Bone marrow (tissue), 2 donors: ENCODE results near the gene TNNC1.
A peak's percentile ranks its signal among the peaks of the same experiment; 100 is the strongest.

Source experiments
- DNase-seq, 2 donors: peaks; one replicate each; lab custom pipeline; 2025; lab: John Stamatoyannopoulos, UW

Gene TNNC1

DNA sequence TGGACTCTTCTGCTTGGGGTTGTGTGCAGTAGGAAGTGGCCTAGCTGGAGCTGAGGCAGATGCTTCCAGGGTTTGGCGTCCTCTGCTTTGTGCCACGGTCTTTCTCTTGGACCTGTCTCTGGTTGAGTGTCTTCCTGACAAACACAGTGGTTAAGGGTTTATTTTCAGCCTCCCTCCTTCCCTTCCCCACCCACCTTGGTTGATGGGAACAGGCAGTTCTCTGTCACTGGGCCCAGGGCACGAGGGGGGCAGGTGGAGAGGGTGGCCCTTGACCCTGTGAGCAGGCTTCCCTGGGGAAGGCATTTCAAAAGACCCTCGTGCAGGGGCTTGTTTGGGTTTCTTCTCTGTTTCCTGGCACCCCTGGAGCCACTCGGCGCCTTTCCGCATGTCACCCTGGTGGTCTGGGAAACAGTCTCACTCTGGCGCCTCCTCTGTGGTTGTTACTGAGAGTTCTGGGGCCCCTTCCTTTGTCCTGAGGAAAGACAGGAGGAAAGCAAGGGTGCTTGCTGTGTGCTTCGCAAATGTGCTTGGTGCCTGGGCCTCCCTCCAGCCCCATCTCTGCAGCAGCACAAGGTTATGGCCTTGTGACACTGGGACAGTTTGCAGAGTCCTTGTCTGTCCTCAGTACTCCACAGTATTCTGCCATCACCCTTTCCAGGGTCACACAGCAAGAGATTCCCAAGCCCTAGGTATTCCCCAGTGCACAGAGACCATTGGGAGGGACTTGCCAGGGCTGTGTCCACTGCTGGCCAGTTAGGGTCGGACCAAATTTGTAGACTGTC lies 31.0 kb upstream of the TNNC1 start:
- no peak for DNase-seq

DNA sequence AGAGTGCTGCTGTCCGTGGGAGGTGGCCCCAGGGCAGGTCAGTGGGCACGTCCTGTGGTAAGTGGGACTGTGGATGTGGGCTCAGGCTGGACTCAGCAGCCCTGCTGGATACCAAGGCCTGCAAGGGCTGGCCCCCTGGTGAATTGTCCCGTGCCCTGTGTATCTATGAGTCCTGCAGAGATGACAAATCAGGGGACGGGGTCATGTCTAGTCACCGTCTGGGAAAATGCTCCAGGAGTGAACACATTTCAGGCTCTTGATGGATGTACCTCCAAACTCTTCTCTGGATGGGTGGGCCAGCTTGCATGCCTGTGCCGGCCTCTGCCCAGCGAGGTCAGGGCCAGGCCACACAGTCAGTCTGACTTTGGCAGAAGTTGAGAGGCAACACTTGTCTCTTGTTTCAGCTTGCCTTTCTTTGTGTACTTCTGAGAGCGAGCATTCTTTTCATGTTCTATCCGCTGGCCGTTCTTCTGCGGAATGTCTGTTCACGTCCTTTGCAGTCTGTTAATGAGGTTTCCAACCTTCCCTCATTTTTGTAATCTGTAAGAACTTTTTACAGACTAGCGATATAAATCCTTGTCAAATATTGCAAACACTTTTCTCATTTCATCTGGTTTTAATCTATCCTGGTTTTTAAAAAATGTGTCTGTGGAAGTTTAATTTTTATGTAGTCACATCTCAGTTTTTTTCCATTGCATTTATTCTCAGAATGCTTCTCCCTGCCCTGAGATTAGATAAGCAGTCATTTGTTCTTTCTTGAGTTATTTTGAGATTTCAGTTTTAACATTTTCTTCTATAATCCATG lies 29.9 kb upstream of the TNNC1 start:
- no peak for DNase-seq

DNA sequence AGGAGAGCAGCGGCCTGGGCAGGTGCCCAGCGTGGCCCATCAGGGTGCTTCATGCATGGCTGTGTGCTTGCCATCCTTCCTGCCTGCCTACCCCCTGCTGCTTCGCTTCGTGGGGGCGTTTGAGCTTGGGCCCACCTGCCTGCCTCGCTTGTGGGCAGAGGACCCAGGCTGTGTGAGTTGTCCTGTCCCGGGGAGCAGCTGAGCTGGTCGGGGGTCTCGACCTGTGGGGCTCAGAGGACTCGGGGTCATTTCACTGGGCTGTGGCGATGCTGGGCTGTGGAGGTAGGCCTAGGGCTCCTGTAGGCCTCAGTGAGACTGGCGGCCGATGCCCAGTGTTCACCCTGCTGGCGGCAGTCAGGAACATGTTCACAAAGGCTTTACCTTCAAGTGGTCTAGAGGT lies 29.2 kb upstream of the TNNC1 start:
- no peak for DNase-seq

DNA sequence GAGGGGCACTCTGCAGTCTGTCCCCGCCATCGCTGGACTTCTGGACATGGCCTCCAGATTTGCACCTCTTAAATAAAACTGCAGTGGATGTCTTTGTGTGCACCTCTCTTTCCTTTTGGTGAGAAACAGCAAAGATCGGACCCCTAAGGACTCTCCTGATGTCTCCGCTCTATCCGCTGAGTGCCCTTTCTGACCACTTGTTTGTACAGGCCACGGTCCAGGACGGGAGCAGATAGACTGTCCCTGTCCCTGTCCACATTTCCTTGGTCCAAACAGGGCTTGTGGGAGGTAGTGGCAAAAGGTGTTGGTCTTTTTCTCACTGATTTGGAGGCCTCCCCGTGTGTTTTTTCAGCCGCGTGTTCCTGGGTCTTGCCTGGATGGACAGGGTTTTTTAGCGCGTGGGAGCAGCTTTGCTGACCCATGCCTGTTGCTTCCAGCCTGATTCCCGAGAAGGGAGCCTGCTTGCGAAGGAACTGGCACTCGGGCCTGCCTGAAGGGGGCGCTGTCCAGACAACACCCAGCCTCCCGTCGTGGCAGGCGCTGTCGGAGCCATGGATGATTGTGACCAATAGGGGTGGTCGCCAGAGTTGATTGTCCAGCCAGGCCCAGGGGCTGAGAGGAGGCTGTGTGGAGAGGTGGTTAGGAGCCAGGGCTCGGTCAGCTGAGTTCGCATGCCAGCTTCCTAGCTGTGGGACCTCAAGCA lies 28.1 kb upstream of the TNNC1 start:
- DNase-seq: no peak

DNA sequence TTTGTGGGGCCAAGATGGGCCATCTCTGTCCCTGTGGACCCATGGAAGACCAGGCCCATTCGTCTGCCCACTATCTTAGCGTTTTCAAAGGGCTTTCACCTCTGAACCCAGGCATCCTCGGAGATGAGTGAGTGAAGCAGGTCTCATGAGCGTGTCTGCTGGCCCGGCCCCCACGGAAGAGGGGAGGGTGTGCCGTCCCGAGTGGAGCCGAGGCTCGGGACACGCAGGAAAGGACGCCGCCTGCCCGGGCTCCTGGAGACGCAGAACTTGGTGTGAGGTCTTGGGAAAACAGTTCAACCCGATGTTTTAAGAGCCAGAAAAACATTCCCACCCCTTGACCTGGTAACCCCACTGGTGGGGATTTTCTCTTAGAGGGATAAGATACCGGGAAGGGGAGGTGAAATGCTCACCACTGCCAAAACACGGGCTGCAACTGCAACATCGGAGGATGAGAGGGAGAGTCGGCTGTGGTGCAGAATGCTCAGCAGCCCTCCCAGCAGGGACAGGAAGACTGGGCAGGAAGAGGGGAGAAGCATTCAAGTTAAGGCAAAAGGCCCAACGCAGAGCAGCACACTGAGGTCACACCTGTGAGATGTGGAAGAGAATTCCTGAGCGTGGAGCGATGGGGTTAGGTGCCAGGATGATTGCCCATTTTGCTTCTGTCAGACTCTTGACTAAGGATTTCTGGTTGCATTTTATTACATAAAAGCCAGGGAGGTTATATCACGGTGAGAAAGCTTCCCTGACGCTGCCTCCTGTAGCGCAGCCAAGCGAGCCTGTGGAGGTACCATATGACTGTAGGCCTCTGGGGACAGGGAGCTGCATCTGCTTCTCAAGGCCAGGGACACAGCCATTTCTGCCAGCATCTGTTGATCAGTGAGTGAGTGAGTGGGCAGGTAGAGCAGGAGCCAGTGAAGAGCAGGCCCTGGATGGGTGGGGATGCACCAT lies 27.2 kb upstream of the TNNC1 start:
- no peak for DNase-seq

DNA sequence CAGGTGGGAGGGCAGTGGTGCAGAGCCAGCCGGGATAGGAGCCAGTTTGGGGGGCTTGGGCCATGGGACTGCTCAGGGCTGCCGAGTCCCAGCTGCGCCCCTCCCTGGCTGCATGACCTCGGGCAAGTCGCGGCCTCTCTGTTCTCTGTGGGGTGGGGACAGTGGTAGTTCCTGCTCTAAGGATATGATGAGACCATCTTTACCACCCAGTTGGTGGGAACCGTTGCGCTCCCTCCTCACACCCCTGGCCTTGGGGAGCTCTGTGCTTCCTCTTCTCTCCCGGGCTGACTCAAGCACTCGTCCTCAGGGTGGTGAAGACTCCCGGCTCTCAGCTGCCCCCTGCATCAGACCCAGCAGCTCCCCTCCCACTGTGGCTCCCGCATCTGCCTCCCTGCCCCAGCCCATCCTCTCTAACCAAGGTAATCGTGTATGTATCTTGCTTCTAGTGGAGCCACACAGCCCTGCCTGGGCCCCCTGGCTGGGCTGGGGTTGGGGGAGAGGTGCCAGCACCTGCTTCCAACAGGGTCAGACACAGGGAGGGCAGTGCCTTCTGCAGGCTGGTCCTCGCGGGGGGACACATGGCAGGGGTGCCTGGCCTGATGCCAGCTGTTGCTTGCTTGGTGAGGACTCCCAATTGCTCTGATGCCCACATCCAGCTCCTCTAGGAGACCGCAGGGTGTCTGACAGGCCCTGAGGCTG lies 26.2 kb upstream of the TNNC1 start:
- no peak for DNase-seq

DNA sequence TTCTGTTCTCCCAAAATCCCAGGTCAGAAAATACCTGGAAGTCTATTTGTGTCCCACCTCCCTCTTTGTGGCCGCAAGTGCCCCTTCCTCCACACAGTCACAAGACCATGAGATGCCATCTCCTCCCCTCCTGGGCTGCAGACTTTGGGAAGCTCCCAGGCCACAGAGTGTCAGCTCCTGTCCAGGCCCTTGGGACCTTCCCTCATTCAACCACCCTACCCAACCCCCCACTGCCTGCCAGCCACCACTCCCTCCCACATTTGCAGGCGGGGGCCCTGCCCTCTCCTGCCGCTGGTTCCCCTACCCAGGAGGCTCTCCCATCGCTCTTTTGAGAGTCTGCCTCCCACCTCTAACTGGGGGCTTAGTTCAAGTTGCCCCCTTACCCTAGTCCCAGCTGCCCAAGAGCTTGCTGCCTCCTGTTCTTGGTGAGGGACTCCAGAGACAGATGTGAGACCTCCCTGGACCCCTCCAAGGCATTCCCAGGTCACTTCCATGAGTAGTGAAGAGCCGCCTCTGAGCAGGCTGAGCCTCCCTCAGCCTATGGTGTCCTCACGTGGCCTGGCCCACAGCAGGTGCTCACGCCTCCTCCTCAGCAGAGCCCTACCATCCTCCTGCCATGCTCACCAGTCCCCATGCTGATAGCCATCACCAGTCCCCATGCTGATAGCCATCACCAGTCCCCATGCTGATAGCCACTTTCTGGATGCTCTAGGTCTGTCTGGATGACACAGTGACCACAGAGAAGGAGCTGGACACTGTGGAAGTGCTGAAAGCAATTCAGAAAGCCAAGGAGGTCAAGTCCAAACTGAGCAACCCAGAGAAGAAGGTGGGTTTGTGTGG lies 25.4 kb upstream of the TNNC1 start:
- peak in 1 of 2 donors; percentile 1 for DNase-seq

DNA sequence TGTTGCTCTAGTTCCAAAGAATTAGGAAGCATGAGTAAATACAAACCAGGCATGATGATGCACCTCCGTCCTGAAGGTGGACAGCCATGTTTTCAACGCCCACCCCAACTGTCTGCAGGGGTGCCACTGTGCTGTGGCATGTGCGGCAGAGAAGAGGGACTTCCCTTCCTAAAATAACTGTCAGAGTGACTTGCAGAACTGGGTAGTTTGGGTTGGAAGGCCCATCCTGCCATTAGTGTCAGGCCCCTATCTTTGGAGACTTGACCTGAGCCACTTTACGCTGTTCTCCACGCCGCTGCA lies 23.9 kb upstream of the TNNC1 start:
- DNase-seq: no peak

DNA sequence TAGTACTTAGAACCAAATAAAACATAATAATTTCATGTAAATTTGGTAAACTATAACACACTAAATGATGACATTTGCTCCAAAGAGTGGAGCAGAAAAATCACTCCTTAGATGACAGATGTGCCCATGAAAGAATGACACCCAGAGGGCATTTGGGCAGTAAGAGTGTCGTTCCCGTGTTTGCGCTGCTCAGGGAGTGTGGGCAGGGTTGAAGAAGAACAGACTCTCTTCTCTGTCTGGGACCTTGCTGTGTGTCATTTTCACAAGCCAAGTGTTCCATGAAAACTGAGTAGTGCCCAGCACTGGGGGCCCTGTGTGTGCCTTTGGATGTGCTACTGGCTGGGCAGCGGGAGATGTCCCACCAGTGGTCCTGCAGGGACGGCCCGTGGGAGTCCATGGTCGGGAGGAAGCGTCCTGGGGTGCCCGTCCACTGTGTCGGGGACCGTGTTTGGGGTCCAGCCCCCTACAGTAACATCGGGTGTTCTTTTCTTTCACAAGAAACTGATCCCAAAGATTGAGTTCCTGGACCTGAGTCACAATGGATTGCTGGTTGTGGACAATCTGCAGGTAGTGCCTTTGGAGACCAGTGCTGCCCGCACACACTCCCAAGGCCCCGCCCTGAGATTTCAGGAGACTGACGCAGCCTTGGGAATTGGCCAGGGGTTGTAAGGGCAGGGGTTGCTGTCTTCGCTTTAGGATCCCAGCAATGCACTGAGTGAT lies 23.4 kb upstream of the TNNC1 start:
- DNase-seq: no peak

DNA sequence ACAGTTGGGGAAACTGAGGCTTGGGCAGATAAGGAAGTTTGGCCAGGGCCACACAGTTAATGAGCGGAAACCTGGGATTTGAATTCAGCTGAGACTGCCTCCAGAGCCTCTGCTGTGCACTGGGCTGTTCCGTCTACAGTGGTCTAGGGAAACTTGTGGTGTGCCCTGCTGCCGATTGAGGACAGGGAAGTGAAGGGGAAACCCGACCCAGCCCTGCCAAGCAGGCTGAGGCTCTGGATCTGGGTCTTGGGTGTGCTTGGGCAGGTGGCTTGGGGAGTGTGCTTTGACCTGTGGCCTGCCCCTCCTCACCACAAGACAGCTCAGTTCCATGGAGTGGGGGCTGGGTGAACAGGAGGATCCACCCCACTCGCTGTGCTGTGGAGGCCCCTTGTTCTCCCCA lies 19.2 kb upstream of the TNNC1 start:
- no peak for DNase-seq

DNA sequence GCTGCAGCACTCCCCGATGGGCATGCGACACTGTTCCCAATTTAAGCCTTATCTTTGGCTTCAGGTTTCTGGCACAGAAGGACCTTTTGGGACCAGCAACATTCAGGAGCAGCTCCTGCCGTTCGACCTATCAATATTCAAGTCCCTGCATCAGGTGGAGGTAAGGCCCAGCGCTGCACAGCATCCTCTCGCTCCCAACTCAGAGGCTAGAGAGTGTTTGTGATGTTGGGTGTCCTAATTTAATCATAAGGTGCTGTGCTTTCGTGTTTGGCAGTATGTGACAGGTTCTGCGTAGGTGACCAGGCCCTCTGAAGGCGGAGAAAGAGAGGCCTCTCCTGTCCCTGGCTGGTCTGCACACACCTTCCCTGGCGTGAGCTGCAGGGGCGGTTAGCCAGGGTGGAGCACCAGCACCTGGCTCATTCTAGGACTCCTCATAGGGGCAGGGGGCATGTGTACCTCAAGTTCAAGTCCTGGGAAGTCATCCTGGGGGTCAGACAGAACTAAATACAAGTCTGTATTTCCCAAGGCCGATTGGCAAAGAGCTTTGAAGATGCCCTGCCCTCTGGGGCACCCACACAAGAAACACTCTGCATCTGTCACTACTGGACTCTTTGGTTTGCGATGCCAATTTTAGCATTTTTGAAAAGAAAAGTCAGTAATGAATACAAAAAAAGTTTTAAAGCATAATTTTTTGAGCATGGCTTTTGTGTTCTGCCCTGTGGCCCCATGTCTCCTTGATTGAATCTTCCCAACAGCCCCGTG lies 18.6 kb upstream of the TNNC1 start:
- DNase-seq: no peak

DNA sequence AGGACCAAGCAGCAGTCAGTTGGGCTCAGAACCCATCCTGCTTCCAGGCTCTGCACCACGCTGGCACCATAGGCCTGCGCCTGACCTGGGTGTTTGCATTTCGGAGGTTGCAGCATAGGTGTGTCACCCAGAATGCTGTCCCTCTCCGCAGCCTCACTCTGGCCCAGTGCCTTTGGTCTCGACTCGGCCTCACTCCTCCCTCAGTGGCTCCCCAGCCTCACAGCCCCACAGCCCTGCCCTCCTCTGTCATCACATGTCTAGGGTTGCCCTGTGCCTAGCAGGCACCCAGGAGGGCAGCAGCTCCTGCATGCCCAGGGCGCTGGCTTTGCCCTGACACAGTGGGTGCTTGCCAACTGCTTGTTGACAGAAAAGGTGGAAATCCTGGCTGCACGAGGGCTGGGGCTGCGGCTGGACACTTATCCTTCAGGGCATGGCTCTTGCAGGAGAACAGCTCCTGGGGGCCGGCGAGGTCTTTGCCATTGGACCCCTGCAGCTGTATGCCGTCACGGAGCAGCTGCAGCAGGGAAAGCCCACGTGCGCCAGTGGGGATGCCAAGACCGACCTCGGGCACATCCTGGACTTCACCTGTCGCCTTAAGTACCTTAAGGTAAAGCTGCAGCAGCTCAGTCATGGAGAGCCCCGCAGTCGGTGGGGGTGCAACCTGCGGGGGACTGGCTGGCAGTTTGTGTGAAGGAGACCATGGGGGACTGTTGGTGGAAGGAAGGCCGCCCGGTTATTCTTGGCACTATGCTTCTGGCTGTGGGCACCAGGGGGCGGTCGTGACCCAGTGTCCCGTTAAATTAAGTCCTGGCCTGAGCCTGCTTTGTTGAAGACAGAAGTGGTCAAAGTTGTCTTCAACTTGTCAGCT lies 17.8 kb upstream of the TNNC1 start:
- peak; percentile 23 to 34 for DNase-seq

DNA sequence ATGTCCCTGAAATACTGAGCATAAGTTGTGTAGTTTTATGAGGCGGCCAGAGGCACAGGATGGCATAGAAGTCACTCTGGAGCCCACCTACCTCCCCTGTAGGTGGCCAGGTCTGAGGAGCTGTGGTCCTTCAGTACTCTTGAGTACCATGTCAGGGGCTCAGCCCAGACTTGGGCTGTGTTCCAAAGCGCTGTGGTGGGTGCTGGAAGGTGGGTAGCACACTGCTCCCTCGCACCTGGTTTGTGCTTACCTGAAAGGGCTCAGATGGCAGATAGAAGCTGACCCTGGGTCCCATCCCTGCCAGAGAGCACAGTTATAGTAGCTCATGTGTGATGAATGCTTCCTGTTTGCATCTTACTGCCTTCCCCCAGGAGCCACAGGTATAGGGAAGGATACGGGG lies 17.1 kb upstream of the TNNC1 start:
- DNase-seq: no peak

DNA sequence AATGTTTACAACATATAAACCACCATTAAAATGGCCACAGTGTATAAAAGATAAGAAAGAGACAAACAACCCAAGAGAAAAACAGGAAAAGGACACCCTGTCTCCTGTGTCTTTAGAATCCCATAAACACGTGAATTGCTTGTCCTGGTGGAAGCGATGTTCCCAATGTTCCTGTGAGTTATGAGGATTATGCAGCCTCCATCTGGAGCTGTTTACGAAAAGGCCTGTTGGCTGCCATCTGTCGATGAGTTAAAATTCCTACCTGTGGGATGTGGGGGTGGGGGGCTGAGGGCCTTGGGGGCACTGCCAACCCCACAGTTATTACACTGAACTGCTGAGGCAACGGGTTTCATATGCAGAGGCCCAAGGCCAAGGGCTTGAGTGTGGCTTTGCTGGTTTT lies 15.2 kb upstream of the TNNC1 start:
- DNase-seq: no peak

DNA sequence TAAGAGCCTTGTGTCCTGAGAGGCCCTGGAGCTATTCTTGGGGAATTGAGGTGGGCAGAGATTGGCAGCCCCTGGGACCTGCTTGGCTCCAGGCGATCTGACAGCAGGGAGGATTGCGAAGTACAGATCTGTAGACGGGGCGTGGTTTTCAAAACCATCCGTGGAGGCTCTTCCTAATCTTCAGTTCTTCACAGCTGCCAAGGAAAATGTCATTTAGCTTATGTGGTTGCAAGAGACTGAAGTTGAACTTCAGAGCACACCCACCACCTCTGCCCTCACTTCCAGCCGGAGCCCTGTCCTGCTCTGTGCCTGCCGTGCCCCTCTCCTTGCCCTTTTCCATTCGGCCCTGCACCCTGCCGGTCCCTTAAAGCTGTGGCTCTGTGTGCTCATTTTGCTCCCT lies 14.5 kb upstream of the TNNC1 start:
- no peak for DNase-seq

DNA sequence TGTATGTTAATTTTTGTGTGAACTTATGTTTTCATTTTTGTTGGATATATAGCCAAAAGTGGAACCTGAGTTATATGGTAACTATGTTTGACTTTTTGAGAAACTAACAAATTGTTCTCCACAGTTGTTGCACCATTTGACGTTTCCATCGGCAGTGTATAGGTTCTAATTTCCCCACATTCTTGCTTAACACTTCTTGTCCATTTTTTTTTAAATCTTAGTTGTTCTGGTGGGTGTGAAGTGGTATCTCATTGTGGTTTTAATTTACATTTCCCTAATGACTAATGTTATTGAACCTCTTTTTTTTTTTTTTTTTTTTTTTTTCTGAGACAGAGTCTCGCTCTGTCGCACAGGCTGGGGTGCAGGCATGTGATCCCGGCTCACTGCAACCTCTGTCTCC lies 9.6 kb upstream of the TNNC1 start:
- no peak for DNase-seq

DNA sequence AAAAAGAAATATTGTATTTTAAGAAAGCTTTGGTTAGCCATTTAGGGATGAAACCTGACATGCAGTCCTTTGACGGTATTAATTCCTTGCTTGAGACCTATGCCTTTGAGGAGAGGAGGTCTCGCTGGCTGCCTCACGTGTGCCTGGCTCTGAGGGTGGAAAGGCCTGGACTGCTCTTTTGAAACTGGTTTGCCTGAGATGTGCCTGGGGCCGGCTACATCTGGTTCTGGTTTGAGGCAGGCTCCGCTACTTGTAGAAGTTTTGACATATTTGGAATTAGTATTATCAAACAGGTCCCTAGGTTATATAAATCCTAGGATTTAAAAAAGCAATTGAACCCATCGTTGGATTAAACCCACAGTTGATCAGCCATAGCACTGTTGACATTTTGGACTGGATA lies 8.0 kb upstream of the TNNC1 start:
- DNase-seq: no peak
